Erythroblast (primary cell): ENCODE measurements around the gene HCFC2.
"Not testable (repeated sequence)": the region's sequence is repeated elsewhere in the genome, so short reads cannot be mapped to it uniquely, and the experiment has no call there.

Source experiments
- DNase-seq, 2 experiments: peaks; one replicate each; lab custom pipeline; 2025; lab: John Stamatoyannopoulos, UW
- GATA1 ChIP-seq: IDR thresholded peaks from 2 replicates; pipeline ENCODE4 v1.6.1; 2011; ENCODE audit warnings: low read depth, mild to moderate bottlenecking, control low read depth, low read length, moderate library complexity
- POLR2A ChIP-seq: IDR thresholded peaks from 2 replicates; pipeline ENCODE4 v1.6.1; 2011; ENCODE audit warnings: mild to moderate bottlenecking, low read length

The HCFC2 gene

GRCh38 chr12:104073699-104074098, 9.4 kb downstream of the HCFC2 start:
- no peak for DNase-seq

GRCh38 chr12:104079024-104079423, 14.7 kb downstream of the HCFC2 start:
- TF ChIP-seq GATA1 (no peak), POLR2A (no peak)
- no peak for DNase-seq

More at GRCh38 chr12:104073699-104074098, 9.4 kb downstream of the HCFC2 start:
- TF ChIP-seq POLR2A = no peak
- TF ChIP-seq GATA1 = no peak

GRCh38 chr12:104080764-104081163, 16.4 kb downstream of the HCFC2 start:
- DNase-seq = no peak
- TF ChIP-seq GATA1 (no peak), POLR2A (no peak)

GRCh38 chr12:104083769-104084475, 19.6 kb downstream of the HCFC2 start:
- no peak for TF ChIP-seq POLR2A
- no peak for TF ChIP-seq GATA1
- no peak for DNase-seq

GRCh38 chr12:104090685-104091084, 26.4 kb downstream of the HCFC2 start:
- TF ChIP-seq POLR2A (no peak), GATA1 (no peak)
- peak; percentile 7 to 13 for DNase-seq

GRCh38 chr12:104091136-104091535, 26.8 kb downstream of the HCFC2 start:
- DNase-seq = no peak
- TF ChIP-seq POLR2A = no peak
- no peak for TF ChIP-seq GATA1

- no peak for TF ChIP-seq GATA1
- no peak for DNase-seq
Observed at GRCh38 chr12:104094284-104094683, 30.0 kb downstream of the HCFC2 start.

GRCh38 chr12:104095289-104095688, 31.0 kb downstream of the HCFC2 start:
- TF ChIP-seq POLR2A (no peak), GATA1 (no peak)

GRCh38 chr12:104097954-104098353, 33.6 kb downstream of the HCFC2 start:
- TF ChIP-seq GATA1 (no peak), POLR2A (no peak)
- DNase-seq = no peak

More at GRCh38 chr12:104095289-104095688, 31.0 kb downstream of the HCFC2 start:
- DNase-seq = no peak

- TF ChIP-seq GATA1 (no peak), POLR2A (no peak)
Observed at GRCh38 chr12:104105461-104105860, 41.1 kb downstream of the HCFC2 start.

GRCh38 chr12:104106965-104107364, 42.6 kb downstream of the HCFC2 start:
- TF ChIP-seq GATA1 (no peak), POLR2A (no peak)
- no peak for DNase-seq

More at GRCh38 chr12:104105461-104105860, 41.1 kb downstream of the HCFC2 start:
- DNase-seq = no peak

- peak; percentile 85 to 89 for DNase-seq
Observed at GRCh38 chr12:104108755-104109445, 44.6 kb downstream of the HCFC2 start.

GRCh38 chr12:104109446-104110271, 45.3 kb downstream of the HCFC2 start:
- DNase-seq = no peak
- TF ChIP-seq POLR2A = no peak
- no peak for TF ChIP-seq GATA1

More at GRCh38 chr12:104108755-104109445, 44.6 kb downstream of the HCFC2 start:
- TF ChIP-seq GATA1 = no peak
- TF ChIP-seq POLR2A = no peak

GRCh38 chr12:104114834-104115586, 50.7 kb downstream of the HCFC2 start:
- not testable (repeated sequence) for DNase-seq
